HG03571 (cell line): ENCODE data around the gene ATP9B.

Source experiments
- ATAC-seq: cut with Tn5 transposase; IDR thresholded peaks from one replicate; pipeline ENCODE4 v1.9.1; 2021; ENCODE audit not compliant: unreplicated experiment

Gene ATP9B, protein sequence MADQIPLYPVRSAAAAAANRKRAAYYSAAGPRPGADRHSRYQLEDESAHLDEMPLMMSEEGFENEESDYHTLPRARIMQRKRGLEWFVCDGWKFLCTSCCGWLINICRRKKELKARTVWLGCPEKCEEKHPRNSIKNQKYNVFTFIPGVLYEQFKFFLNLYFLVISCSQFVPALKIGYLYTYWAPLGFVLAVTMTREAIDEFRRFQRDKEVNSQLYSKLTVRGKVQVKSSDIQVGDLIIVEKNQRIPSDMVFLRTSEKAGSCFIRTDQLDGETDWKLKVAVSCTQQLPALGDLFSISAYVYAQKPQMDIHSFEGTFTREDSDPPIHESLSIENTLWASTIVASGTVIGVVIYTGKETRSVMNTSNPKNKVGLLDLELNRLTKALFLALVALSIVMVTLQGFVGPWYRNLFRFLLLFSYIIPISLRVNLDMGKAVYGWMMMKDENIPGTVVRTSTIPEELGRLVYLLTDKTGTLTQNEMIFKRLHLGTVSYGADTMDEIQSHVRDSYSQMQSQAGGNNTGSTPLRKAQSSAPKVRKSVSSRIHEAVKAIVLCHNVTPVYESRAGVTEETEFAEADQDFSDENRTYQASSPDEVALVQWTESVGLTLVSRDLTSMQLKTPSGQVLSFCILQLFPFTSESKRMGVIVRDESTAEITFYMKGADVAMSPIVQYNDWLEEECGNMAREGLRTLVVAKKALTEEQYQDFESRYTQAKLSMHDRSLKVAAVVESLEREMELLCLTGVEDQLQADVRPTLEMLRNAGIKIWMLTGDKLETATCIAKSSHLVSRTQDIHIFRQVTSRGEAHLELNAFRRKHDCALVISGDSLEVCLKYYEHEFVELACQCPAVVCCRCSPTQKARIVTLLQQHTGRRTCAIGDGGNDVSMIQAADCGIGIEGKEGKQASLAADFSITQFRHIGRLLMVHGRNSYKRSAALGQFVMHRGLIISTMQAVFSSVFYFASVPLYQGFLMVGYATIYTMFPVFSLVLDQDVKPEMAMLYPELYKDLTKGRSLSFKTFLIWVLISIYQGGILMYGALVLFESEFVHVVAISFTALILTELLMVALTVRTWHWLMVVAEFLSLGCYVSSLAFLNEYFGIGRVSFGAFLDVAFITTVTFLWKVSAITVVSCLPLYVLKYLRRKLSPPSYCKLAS

DNA sequence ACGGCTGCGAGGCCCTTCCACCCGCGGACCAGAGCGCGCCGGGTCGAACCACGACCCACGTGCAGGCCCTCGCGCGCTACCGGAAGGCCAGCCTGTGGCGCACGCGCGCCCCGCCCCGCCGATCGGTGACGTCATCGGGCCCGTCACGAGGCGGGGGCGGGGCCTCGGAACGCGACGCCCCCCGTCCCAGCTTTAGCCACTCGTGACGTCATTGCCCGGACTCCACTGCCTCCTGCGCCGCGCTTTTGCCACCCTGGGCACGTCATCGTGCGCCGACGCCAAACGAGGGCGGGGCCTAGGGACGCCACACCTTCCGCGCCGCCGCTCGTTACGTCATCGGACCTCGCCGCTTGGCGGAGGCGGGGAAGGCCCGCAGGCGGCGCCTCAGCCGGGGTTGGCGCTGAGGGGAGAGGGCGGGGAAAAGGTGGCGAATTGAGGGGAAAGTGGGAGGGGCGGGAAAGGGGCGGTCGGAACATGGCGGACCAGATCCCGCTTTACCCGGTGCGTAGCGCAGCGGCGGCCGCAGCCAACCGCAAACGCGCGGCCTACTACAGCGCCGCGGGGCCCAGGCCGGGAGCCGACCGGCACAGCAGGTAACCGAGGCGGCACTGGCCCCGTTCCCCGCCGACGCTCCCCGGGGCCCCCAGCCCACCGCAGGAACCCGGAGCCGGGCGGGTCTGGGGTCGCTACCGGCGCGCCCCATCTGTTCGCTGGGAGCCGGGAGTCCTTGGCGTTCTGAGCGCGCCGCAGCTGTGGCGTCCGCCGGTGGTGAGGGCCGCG is at the start of gene ATP9B:
TSS of gene ATP9B (plus strand) at position 458 of the 780 bp plus-strand sequence. CDS start at position 475, 17 bp downstream.
- peak; percentile 84 for ATAC-seq

DNA sequence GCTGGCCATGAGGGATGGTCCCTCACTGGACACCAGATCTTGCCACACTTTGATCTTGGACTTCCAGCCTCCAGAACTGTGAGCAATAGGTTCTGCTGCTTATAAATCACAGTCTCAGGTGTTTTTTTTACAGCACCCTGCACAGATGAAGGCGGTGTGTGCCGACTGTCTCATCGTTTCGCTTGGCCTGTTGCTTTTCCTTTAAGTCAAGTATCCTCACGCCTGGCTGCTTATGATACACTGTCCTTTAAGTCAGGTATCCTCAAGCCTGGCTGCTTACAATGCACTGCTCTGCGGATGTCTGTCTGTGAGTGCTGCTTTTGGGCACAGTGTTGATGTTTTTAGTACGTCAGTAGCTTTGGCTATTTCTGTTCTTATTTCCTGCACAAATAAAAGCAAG is 49.3 kb upstream of the ATP9B start:
- ATAC-seq = no peak

DNA sequence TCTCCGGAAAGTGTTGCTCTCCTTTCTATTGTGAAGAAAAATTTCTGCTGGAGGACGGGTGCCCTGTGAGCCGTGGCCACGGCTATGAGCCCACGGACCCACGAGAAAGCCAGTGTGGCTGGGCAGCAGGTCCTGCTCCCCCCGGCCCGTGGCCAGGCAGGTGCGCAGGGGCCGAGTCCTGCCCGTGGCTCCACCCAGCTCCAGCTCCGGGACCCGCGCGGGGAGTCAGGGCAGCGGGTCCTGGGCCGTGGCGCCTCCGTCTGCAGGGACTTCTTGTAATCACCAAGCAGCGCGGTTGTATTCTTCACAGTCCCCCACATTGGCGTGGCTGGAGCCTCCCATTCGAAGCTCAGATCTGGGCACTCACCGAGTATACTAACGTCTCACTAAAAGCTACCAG is 46.6 kb upstream of the ATP9B start:
- no peak for ATAC-seq

DNA sequence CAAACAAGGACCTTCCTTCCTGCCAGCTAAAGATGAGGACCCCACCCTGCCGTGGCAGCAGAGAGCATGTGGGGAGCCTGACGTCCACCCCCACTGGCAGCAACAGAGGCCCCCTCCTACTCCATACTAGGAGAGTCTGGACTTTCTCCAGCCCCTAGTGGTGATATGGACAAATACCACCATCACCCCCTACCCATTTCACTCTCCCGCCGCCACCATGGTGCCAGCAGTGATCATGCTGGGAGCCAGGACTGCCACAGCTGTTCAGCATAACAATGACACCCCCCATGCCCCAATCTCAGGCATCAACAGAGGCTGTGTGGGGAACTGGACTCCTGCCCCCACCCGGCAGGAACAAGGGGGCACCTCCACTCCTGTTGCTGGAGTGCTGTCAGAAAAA is 42.7 kb upstream of the ATP9B start:
- ATAC-seq = no peak

DNA sequence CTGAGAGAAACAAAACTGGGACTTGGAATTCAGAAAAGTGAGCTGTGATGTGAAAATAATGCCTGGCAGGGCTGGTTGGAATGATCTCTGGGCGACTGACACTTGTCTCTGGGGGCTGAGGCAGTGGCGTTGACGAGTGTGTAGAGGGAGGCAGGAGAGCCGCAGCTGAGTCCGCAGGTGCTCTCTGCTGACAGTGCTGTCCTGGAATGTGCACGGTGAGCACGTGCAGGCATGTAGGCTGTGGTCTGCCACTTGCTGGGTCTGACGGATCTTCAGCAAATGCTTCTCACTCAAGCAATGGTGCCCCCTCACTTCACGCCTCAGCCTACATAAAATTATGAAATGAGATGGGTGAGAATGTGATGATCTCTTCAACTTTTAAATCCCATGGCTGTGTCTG is 38.5 kb upstream of the ATP9B start:
- ATAC-seq = no peak

DNA sequence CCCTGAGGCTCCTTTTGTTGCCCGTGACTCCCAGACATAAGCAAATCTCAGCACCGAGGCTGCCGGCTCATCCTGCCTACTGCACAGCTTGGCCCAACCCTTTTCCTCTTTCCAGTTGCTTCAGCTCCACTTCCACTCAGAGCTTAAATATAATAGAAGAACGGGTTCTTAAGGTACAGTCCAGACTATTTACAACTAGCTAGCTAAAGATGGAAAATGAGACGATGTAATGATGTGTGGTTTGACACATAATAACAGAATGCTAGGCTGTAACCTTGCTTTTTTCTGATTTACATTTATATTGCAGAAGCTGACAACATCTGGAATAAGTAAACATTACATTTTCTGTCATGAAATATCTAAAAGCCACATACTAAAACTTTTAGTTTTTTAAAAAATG is 26.9 kb upstream of the ATP9B start:
- ATAC-seq = no peak

DNA sequence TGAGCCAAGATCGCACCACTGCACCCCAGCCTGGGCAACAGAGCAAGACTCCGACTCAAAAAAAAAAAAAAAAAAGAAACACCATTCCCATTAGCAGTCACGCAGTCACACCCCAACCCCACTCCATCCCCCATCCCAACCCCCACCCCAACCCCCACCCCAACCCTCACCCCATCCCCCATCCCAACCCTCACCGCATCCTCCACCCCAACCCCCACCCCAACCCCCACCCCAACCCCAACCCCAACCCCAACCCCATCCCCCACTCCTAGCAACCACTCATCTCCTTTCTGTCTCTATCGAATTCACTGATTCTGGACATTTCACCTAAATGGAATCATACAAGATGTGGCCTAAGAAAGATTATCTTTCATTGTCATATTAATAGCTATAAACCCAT is 25.9 kb upstream of the ATP9B start:
- ATAC-seq = no peak

DNA sequence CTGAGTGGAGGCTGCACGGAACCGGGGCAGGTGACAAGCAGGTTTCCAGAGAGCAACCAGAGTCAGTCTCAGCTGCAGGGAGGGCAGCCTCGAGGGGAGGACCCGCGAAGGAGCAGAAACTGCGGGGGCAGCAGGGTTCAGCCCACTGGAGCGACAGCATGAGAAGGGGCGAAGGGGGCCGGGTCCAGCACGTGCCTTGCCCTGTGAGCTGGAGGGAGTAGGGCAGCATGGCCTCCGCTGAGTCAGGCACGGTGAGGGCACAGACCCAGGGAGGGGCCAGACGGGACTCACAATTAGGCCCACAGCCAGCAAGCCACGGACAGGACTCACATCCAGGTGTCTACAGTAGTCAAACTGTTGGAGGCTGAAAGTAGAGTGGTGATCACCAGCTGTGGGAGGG is 22.7 kb upstream of the ATP9B start:
- no peak for ATAC-seq

DNA sequence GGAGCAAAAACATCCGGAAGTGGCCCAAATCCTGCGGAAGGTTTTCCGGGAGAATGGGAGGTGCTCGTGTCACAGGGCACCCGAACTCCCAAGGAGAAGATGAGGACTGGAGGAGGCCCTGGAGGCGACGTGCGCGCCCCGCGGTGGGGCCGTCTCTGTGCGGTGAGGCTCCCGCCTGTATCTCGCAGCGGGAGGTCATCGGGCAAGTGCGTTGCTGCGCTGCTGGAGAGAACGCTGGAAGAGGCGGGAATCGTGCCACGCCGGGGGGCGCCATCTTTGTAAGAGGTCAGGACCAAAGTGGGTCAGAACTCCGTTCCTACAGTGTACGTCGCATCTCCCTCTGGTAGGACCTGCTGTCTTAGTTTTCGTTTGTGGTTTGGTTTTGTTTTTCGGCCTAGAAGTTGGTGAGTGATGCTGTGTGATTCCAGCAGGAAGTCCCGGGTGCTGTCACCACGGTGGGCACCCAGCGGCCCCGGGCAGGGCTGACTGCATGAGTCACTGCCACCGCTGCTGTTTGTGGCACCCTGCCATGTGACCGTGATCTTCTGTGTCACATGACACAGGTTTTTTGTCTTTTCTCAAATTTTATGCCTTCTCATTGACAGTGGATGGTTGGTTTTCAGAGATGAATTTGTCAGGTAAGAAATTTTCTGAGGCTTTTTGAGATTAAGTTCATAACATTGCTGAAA is 21.5 kb upstream of the ATP9B start:
- ATAC-seq = no peak

DNA sequence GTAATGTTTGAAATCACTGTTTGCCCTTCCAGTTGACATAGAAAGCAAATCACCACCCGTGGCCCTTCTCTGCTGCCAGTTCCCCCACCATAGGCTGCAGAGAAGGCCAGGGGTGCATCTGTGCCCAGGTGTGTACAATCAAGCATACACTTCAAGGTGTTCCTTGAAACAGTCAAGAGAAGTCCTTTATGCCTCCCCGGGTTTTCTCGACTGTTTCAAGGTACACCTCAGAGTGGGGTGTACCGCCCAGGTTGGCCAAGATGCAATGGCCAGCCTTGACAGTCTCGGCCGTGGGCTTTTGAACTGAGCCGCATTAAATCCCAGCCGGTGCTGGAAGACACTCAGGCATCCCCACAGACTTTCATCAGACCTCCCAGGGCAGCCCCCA is 21.0 kb upstream of the ATP9B start:
- no peak for ATAC-seq

DNA sequence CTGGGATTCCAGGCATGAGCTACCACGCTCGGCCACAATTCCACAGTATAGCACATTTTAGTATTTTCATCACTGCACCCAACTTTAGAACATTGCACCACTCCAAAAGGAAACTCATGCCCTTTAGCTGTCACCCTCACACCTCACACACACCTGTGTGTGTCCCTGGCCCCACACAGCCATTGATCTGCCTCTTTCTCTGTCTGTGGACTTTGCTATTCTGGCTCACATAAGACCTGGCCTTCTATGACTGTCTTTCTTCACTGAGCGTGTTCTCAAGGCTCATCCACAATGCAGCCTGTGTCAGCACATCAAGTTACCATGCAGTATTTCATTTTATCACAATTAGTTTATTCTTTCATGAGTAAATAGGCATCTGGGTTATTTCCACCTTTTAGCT is 19.7 kb upstream of the ATP9B start:
- ATAC-seq = no peak

DNA sequence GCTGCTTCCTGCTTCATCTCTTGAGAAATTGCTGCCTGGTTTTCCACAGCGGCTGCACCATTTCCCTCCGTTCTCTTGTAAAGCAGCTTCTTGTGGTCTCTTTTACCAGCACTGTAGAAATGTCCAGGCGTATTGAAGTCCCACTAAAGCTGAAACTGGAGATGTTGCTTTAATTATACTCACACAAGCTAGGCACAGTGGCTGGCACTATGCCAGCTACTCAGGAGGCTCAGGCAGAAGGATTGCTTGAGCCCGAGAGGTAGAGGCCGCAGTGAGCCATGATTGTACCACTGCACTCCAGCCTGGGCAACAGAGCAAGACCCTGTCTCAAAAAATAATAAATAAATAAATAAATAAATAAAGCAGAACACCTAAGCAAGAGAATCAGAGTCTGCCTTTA is 19.2 kb upstream of the ATP9B start:
- no peak for ATAC-seq

DNA sequence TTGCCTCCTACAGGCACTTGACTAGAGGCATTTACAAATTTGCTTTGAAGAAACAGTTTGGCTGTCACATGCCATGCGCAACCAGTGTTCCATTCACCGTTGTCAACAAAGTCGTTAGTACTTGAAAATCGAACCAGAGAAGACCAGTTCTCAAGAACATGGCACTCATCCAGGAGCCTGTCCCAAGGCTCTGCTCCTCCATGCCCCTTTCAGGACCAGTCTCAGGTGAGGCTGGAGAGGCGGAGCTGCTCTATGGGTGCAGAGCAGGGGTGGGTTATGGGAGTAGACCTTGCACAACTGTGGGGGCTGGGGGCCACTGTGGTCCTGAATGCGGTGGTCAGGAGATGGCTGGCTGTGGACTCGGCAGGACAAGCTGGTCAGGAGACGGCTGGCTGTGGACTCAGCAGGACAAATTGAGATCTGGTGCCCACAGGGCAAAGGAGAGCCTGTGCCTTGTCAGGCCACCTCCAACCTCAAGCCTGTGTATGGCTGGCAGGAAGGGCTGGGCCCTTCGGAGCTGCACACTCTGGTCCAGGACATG is 12.3 kb upstream of the ATP9B start:
- ATAC-seq = no peak

DNA sequence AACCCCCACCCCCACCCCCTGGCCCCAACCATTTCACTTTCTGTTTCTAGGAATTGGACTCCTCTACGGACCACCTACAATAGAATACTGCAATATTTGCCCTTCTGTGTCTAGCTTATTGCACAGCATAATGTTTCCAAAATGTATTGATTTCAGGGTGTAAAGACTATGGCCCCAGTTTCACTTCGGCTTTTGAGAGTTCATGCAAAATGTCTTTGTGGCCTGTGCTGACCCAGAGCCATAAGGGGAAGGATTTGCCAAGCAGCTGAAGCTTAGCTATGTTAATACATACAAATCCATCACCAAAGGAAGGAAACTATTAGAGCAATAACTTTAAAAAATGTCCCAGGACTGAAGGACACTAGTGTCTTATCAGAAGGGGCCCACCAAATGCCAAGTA is 11.2 kb upstream of the ATP9B start:
- no peak for ATAC-seq

DNA sequence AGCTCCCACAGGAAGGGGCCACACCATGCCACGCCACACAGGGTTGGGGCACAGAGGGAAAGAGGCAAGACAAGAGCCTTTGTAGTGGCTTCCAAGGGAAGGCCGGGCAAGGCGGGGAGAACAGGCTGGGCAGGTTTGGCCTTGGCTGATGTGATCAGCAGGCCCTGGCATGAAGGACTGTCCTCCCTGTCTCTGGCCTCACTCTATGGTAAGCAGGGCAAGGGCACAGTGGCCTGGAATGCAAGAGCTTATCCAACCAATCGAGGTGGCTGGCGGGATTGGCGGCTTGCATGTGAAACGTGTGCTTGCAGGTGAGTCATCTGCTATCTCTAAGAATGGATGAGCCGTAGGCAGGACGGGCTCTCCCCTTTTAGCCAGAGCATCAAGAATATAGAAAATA is 6.4 kb upstream of the ATP9B start:
- ATAC-seq = no peak

DNA sequence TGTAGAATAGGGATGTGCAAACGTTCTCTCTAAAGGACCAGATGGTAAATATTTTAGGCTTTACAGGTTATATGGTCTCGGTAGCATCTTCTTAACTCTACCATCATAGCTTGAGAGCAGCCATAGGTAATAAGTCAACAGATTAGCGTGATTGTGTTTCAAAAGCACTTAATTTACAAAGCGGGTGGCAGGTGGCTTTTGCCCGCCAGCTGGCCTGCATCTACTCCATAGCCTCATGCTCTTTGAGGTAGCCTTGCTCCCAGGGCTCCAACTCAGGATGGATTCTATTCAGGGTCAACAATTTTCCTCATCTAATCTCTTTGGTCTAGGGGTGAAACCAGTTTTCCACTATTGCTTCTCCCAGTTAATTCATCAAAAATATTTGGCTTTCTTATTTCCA is 5.0 kb upstream of the ATP9B start:
- no peak for ATAC-seq

DNA sequence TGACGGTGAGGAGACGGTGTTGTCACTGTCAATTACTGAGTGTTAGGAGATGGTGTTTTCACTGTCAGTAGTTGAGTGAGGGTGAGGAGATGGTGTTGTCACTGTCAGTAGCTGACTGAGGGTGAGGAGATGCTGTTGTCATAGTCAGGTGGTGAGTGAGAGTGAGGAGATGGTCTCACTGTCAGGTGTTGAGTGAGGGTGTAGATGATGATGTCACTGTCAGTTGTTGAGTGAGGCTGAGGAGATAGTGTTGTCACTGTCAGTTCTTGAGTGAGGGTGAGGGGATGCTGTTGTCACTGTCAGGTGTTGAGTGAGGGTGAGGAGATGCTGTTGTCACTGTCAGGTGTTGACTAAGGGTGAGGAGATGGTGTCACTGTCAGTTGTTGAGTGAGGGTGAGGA is 3.4 kb upstream of the ATP9B start:
- ATAC-seq = no peak

DNA sequence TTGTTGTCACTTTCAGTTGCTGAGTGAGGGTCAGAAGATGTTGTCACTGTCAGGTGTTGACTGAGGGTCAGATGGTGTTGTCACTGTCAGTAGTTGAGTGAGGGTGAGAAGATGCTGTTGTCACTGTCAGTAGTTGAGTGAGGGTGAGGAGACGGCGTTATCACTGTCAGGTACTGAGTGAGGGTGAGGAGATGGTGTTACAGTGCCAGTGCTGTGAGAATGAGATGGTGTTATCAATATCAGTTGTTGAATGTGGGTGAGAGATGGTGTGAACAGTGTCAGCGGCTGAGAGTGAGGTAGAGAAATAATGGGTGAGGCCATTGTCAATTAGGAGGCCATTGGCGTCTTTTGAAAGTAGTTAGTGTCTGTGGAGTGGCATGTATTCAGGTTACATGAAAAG is 1.6 kb upstream of the ATP9B start:
- no peak for ATAC-seq

DNA sequence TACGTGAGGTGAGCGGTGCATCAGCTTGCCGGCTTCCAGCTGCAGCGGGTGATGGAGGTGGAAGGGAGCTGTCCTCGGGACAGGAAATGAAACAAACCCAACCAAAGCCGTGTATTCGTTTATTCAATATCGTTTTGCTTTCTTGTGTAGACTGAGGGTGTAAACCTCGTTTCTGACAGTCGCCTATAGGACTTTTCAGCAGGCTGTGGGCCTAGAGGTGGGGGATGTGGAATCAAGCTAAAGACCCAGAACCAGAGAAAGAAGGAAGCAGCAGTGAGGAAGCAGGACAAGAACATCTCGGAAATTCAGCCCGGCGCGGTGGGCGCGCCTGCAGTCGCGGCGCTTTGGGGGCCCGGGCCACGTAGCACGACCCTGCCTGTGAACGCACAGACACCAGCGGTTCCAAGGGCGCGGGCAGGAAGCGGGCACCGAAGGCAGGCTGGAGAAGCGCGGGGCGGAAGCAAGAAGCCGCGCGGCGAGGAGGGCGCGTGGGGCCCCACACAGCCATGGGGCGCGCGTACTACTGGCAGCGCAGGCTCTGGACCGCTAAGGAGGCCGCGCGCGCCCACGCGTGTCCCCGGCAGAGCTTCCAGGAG is 755 bp upstream of the ATP9B start:
- ATAC-seq = no peak

DNA sequence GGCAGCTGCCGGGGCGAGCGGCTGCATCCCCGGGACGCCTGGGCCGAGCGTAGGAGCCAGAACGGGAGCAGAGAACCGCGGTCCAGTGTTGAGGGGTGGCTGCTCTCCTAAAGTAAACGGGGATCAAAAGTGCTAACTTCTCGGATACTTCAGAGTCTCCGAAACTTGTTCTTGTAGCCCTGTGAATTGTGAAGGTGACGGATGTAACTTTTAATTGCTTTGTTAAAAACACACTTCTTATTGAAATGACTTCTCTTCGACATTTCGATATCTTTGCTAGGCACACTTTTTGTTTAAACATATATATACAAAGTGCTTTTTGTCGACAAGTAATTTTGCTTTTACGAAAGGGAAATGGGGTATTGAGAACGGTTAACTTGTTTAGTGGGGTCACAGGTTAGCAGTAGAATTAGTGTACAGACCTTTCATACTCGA is 540 bp downstream of the ATP9B start:
- ATAC-seq = no peak
